H1 (cell line): ENCODE data around the gene CDK15. TPM values are rescaled to one million over a fixed set of nuclear protein-coding genes. Genes with fewer than 3 reads are reported as not detected.

ENCODE experiments used
- CTCF ChIA-PET: fragments of 300-600 bp; sonication (Branson Sonifier 250); formaldehyde crosslinking; loops from one replicate; lab custom pipeline; 2021; ENCODE audit not compliant: partially characterized antibody; lab: Charles Lee
- POLR2A ChIA-PET: fragments of 300-600 bp; sonication (Branson Sonifier 250); formaldehyde crosslinking; loops from one replicate; lab custom pipeline; 2021; ENCODE audit warnings: inconsistent platforms; ENCODE audit not compliant: partially characterized antibody; lab: Charles Lee
- DNase-seq, 2 experiments: peaks; one replicate each; pipeline versions ENCODE4 v3.0.0 to v3.0.0-alpha.2; 2010 to 2022; ENCODE audit warnings: low spot score in 2 of 2, low read depth in 1 of 2, mixed read lengths in 1 of 2
- FAIRE-seq: peaks from 2 replicates; lab custom pipeline; 2011; peaks lifted over from hg19 to GRCh38; lab: Jason Lieb, UNC
- H2AFZ ChIP-seq: 2 replicates; pipeline ENCODE4 v1.8.1; 2012; ENCODE audit warnings: low read length, inconsistent platforms
- H2AK5ac ChIP-seq: 2 replicates; pipeline ENCODE4 v1.6.1; 2013; ENCODE audit warnings: low read depth, low read length
- H2BK120ac ChIP-seq: replicated peaks from 2 replicates; pipeline ENCODE3; 2013; ENCODE audit warnings: low read depth, low read length, inconsistent platforms
- H2BK12ac ChIP-seq: 2 replicates; pipeline ENCODE4 v1.6.1; 2013; ENCODE audit warnings: low read depth, low read length
- H2BK15ac ChIP-seq: 2 replicates; pipeline ENCODE4 v1.6.1; 2013; ENCODE audit warnings: low read length
- H2BK20ac ChIP-seq: 2 replicates; pipeline ENCODE4 v1.6.1; 2013; ENCODE audit warnings: low read length
- H2BK5ac ChIP-seq: 2 replicates; pipeline ENCODE4 v1.6.1; 2013; ENCODE audit warnings: low read depth, low read length
- H3K14ac ChIP-seq: 2 replicates; pipeline ENCODE4 v1.6.1; 2013; ENCODE audit warnings: inconsistent platforms; ENCODE audit not compliant: insufficient read length
- H3K18ac ChIP-seq: 2 replicates; pipeline ENCODE4 v1.6.1; 2013; ENCODE audit warnings: low read length; ENCODE audit errors: extremely low read depth
- H3K23ac ChIP-seq: 2 replicates; pipeline ENCODE4 v1.6.1; 2013; ENCODE audit warnings: inconsistent platforms; ENCODE audit not compliant: insufficient read length
- H3K23me2 ChIP-seq: 2 replicates; pipeline ENCODE4 v1.6.1; 2013; ENCODE audit warnings: low read depth, low read length
- H3K27ac ChIP-seq: 2 replicates; pipeline ENCODE4 v1.6.1; 2011; ENCODE audit warnings: low read depth, low read length, inconsistent platforms
- H3K27me3 ChIP-seq, 4 experiments: replicated peaks in 1 of 4; 1 replicate in 1 of 4; 2 replicates in 3 of 4; pipeline versions ENCODE4 v1.6.1 to v1.8.1; 2011 to 2013; ENCODE audit warnings: low read length in 3 of 4, mild to moderate bottlenecking in 3 of 4, inconsistent platforms in 2 of 4, mixed read lengths in 2 of 4, moderate library complexity in 1 of 4; ENCODE audit not compliant: control insufficient read depth in 3 of 4, insufficient read depth in 3 of 4; ENCODE audit errors: extremely low read depth in 1 of 4
- H3K36me3 ChIP-seq, 4 experiments: 2 replicates each; pipeline versions ENCODE4 v1.6.1 to v1.8.1; 2011 to 2013; ENCODE audit warnings: mild to moderate bottlenecking in 4 of 4, low read length in 3 of 4, moderate library complexity in 2 of 4, control low read depth in 1 of 4, inconsistent platforms in 1 of 4; ENCODE audit not compliant: insufficient read depth in 4 of 4, control insufficient read depth in 2 of 4
- H3K4ac ChIP-seq: replicated peaks from 2 replicates; pipeline ENCODE3; 2013; ENCODE audit warnings: low read length, low read depth, mixed read lengths, inconsistent platforms; ENCODE audit not compliant: insufficient read length
- H3K4me1 ChIP-seq, 4 experiments: replicated peaks in 1 of 4; 1 replicate in 1 of 4; 2 replicates in 3 of 4; pipeline versions ENCODE4 v1.6.1 to v1.8.1; 2011 to 2013; ENCODE audit warnings: low read length in 3 of 4, inconsistent platforms in 2 of 4, mixed read lengths in 1 of 4; ENCODE audit not compliant: insufficient read depth in 4 of 4, control insufficient read depth in 3 of 4
- H3K4me2 ChIP-seq, 2 experiments: 2 replicates each; pipeline versions ENCODE4 v1.6.1 to v1.8.1; 2011 to 2013; ENCODE audit warnings: low read depth in 2 of 2, low read length in 2 of 2, control low read depth in 1 of 2, inconsistent platforms in 1 of 2, mild to moderate bottlenecking in 1 of 2; ENCODE audit not compliant: insufficient read depth in 1 of 2
- H3K4me3 ChIP-seq, 4 experiments: fragments of 200-600, 300-600 bp in 1 of 4; sonication (generic), shearing (Covaris generic), sonication (Bioruptor Twin) in 1 of 4; 2 replicates each; pipeline versions ENCODE4 v1.5.1 to v1.8.1; 2011 to 2016; ENCODE audit warnings: low read length in 4 of 4, low read depth in 3 of 4, control low read depth in 2 of 4, inconsistent platforms in 2 of 4, mild to moderate bottlenecking in 2 of 4, mixed read lengths in 1 of 4, moderate library complexity in 1 of 4; ENCODE audit not compliant: insufficient read depth in 2 of 4; ENCODE audit errors: extremely low read depth in 1 of 4
- H3K56ac ChIP-seq: replicated peaks from 2 replicates; pipeline ENCODE3; 2013; ENCODE audit warnings: low read depth, mild to moderate bottlenecking, mixed read lengths, low read length, inconsistent platforms; ENCODE audit not compliant: insufficient read length
- H3K79me1 ChIP-seq: 2 replicates; pipeline ENCODE4 v1.6.1; 2013; ENCODE audit warnings: low read depth, low read length, control low read depth
- H3K79me2 ChIP-seq, 2 experiments: 2 replicates each; pipeline versions ENCODE4 v1.6.1 to v1.8.1; 2012 to 2013; ENCODE audit warnings: low read length in 2 of 2, mild to moderate bottlenecking in 2 of 2, inconsistent platforms in 1 of 2; ENCODE audit not compliant: insufficient read depth in 2 of 2, control insufficient read depth in 1 of 2
- H3K9ac ChIP-seq, 4 experiments: replicated peaks in 1 of 4; 1 replicate in 1 of 4; 2 replicates in 3 of 4; pipeline versions ENCODE4 v1.6.1 to v1.8.1; 2011 to 2013; ENCODE audit warnings: low read depth in 3 of 4, low read length in 3 of 4, control low read depth in 2 of 4, mild to moderate bottlenecking in 2 of 4, moderate library complexity in 2 of 4, inconsistent platforms in 1 of 4; ENCODE audit errors: extremely low read depth in 1 of 4
- H3K9me3 ChIP-seq, 2 experiments: 2 replicates each; pipeline versions ENCODE4 v1.6.1 to v1.8.1; 2012 to 2013; ENCODE audit warnings: mild to moderate bottlenecking in 2 of 2, moderate library complexity in 2 of 2, control low read depth in 1 of 2, inconsistent platforms in 1 of 2, low read depth in 1 of 2, low read length in 1 of 2, mixed read lengths in 1 of 2; ENCODE audit not compliant: insufficient read depth in 2 of 2
- H4K20me1 ChIP-seq, 2 experiments: replicated peaks in 1 of 2; 2 replicates each; pipeline versions ENCODE3 to v1.8.1; 2011 to 2013; ENCODE audit warnings: inconsistent platforms in 2 of 2, low read length in 2 of 2, mild to moderate bottlenecking in 1 of 2; ENCODE audit not compliant: insufficient read depth in 2 of 2, control insufficient read depth in 1 of 2
- H4K5ac ChIP-seq: 2 replicates; pipeline ENCODE4 v1.6.1; 2013; ENCODE audit warnings: low read length, low read depth, mixed read lengths, inconsistent platforms; ENCODE audit not compliant: insufficient read length
- H4K8ac ChIP-seq: 2 replicates; pipeline ENCODE4 v1.8.0; 2013; ENCODE audit warnings: mild to moderate bottlenecking, moderate library complexity, low read length, inconsistent platforms; ENCODE audit not compliant: insufficient read depth; ENCODE audit errors: extremely low read depth
- H4K91ac ChIP-seq: replicated peaks from 2 replicates; pipeline ENCODE3; 2013; ENCODE audit warnings: low read length, mixed read lengths, inconsistent platforms; ENCODE audit not compliant: insufficient read length
- CBX8 ChIP-seq: fragments of 300-800, 300-1000 bp; sonication (generic); IDR thresholded peaks from 2 replicates; pipeline ENCODE4 v1.7.1; 2016; ENCODE audit warnings: low read depth, low read length, borderline replicate concordance
- GTF2F1 ChIP-seq: IDR thresholded peaks from 2 replicates; pipeline ENCODE4 v1.6.1; 2012; ENCODE audit warnings: low read depth, low read length, improper control_type of control experiment, borderline replicate concordance
- MAFK ChIP-seq: IDR thresholded peaks from 2 replicates; pipeline ENCODE4 v1.6.1; 2012; ENCODE audit warnings: low read depth, mild to moderate bottlenecking, improper control_type of control experiment, low read length
- RBBP5 ChIP-seq: IDR thresholded peaks from 2 replicates; pipeline ENCODE4 v1.7.1; 2012; ENCODE audit warnings: low read depth, mild to moderate bottlenecking, inconsistent platforms, low read length, moderate library complexity, borderline replicate concordance
- RFX5 ChIP-seq: IDR thresholded peaks from 2 replicates; pipeline ENCODE4 v1.6.1; 2011; ENCODE audit warnings: low read depth, low read length, improper control_type of control experiment, borderline replicate concordance
- RNF2 ChIP-seq: fragments of 200-900, 300-1000 bp; sonication (generic); IDR thresholded peaks from 2 replicates; pipeline ENCODE4 v1.7.1; 2016; ENCODE audit warnings: borderline replicate concordance, low read depth, mild to moderate bottlenecking, antibody characterized with exemption, low read length; ENCODE audit not compliant: poor library complexity, severe bottlenecking; ENCODE audit errors: missing control alignments
- RXRA ChIP-seq: IDR thresholded peaks from 2 replicates; pipeline ENCODE4 v1.6.1; 2011; ENCODE audit warnings: low read depth, mild to moderate bottlenecking, low read length, moderate library complexity; ENCODE audit not compliant: insufficient read depth
- SIN3A ChIP-seq, 2 experiments: IDR thresholded peaks in 1 of 2; conservative IDR thresholded peaks in 1 of 2; 2 replicates each; pipeline ENCODE4 v1.6.1; 2011 to 2012; ENCODE audit warnings: low read length in 2 of 2, improper control_type of control experiment in 1 of 2, low read depth in 1 of 2, mild to moderate bottlenecking in 1 of 2
- SUZ12 ChIP-seq: fragments of 200-600 bp; sonication (generic); IDR thresholded peaks from 2 replicates; pipeline ENCODE4 v1.6.1; 2012; ENCODE audit warnings: mild to moderate bottlenecking, inconsistent platforms, low read length, moderate library complexity, mixed read lengths
- WGBS, 2 experiments: shearing (Covaris generic) in 1 of 2; methylation state at CpG; one replicate each; pipeline versions ENCODE4 v1.1.6 to v1.1.7; 2013 to 2015; ENCODE audit warnings: low lambda C conversion rate in 2 of 2, mixed read lengths in 2 of 2, inconsistent platforms in 1 of 2, low coverage in 1 of 2, missing lambda C conversion rate in 1 of 2; ENCODE audit not compliant: insufficient replicate concordance in 2 of 2, insufficient coverage in 1 of 2, insufficient read length in 1 of 2; ENCODE audit errors: extremely low coverage in 1 of 2, missing lambda C conversion rate in 1 of 2; 5-methylcytosine and 5-hydroxymethylcytosine counted together
- polyA plus RNA-seq, 7 experiments: library from polyadenylated mRNA; depleted of rRNA in 3 of 7; stranded (reverse) in 5 of 7; unstranded in 2 of 7; fragments of >200 nt in 5 of 7; fragments of 200-250 nt in 2 of 7; gene quantifications; 1 replicate in 5 of 7; 2 replicates in 1 of 7; 4 replicates in 1 of 7; pipeline versions ENCODE4 v1.2.1 to v1.2.3, GENCODE V29; 2011 to 2013; ENCODE audit warnings: missing spikeins in 2 of 7, mixed read lengths in 2 of 7
- total RNA-seq: library from RNA; stranded (reverse); fragmentation: NEBNext Ultra II Directional; extraction: Animal tissue kit (Norgen Biotek cat#: 25700); gene quantifications from 2 replicates; pipeline ENCODE4 v1.2.1, GENCODE V29; 2021
- TF ChIP-seq, protein P1 (sequence below): IDR thresholded peaks from 2 replicates; pipeline ENCODE4 v1.6.1; 2012; ENCODE audit warnings: low read length, inconsistent platforms

CDK15 gene
- total and polyA plus RNA-seq, 2 of the 8 experiments (the other 6 are each of a cell fraction or from before 2014, with no cell fraction given) = 0.03 TPM; not detected in 1

DNA sequence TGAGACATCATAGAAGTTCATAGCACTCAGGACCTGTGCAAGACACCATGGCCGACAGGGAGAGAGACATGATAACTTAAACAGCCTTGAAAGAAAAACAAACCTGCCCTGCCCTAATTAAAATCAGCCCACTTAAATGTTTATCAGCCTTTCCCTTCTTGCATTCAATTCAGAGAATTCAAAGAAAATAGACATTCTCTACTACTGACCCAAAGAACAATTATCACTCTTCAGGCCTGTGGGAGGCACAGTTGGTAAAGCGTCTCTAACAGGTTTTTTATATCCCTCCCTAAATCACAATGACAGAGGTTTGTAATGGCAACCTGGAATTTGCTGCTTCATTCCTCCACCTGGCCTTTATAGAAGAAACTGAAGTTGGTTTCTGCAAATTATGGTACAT, 1.7 kb downstream of the CDK15 start:
- Histone ChIP-seq H3K9ac (no peak overlapping the region), H3K4ac (no peak overlapping the region), H3K23me2 (peaks cover 2% of the 10 kb centered on the region; the same call in 1 of the 2 replicates), H2AK5ac (no peak overlapping the region), H3K36me3 (no peaks in the 10 kb centered on the region), H4K91ac (no peak overlapping the region), H3K79me1 (no peaks in the 10 kb centered on the region), H3K56ac (no peak overlapping the region), H2BK12ac (no peak overlapping the region), H3K27me3 (no peaks in the 10 kb centered on the region), H2BK5ac (no peak overlapping the region), H2BK20ac (no peak overlapping the region), H4K5ac (no peak overlapping the region), H3K27ac (no peak overlapping the region), H2BK15ac (no peak overlapping the region), H2AFZ (no peak overlapping the region), H3K18ac (no peak overlapping the region), H3K9me3 (no peaks in the 10 kb centered on the region), H4K20me1 (no peaks in the 10 kb centered on the region), H3K23ac (no peak overlapping the region), H2BK120ac (no peak overlapping the region), H4K8ac (no peak overlapping the region), H3K79me2 (no peaks in the 10 kb centered on the region), H3K14ac (no peak overlapping the region), H3K4me2 (no peak overlapping the region), H3K4me1 (peaks cover 0 to 4% (median 2%) of the 10 kb centered on the region in 4 experiments; a peak in 5 of 7 replicates), H3K4me3 (no peak overlapping the region)
- FAIRE-seq = no peak
- CTCF ChIA-PET = interaction anchor here (0.6 to 1.3 kb wide), 4 partner anchors 13 to 53 kb away, joined by 3 read pairs; no protein-coding TSS in a partner anchor
- 67% methylated on average over 2 of the region's 2 CpGs; no CpG with 5 or more reads in 1 of the 2 experiments for WGBS, 2 experiments
- POLR2A ChIA-PET = interaction anchor here (0.6 kb wide), 1 partner anchor 96 kb away, joined by 3 read pairs; no protein-coding TSS in a partner anchor
- no peak for DNase-seq
- TF ChIP-seq RFX5 = no peak
- TF ChIP-seq RXRA = no peak
- TF ChIP-seq GTF2F1 = no peak
- no peak for TF ChIP-seq SIN3A (conservative IDR thresholded peaks at IDR 0.05 in 1 of 2, IDR thresholded peaks at IDR 0.05 in 1 of 2; ENCODE audit: low read depth in 1 of 2, low read length in 2 of 2)
- TF ChIP-seq RBBP5 = no peak
- no peak for TF ChIP-seq SUZ12
- TF ChIP-seq RNF2 = no peak
- TF ChIP-seq CBX8 = no peak
- no peak for TF ChIP-seq MAFK
- TF ChIP-seq, protein P1, sequence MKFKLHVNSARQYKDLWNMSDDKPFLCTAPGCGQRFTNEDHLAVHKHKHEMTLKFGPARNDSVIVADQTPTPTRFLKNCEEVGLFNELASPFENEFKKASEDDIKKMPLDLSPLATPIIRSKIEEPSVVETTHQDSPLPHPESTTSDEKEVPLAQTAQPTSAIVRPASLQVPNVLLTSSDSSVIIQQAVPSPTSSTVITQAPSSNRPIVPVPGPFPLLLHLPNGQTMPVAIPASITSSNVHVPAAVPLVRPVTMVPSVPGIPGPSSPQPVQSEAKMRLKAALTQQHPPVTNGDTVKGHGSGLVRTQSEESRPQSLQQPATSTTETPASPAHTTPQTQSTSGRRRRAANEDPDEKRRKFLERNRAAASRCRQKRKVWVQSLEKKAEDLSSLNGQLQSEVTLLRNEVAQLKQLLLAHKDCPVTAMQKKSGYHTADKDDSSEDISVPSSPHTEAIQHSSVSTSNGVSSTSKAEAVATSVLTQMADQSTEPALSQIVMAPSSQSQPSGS = no peak
